Naive thymus-derived CD4-positive, alpha-beta T cell (primary cell): ENCODE measurements around the gene SHB. TPM values are rescaled to one million over a fixed set of nuclear protein-coding genes. Genes with fewer than 3 reads are reported as not detected.

ENCODE experiments used
- ATAC-seq: fragments of 150-1000 bp; cut with Tn5 transposase; 2 replicates; pipeline ENCODE4 v1.10.0; 2021; ENCODE audit warnings: mild to moderate bottlenecking, moderate library complexity
- CTCF ChIA-PET: fragments of 350-600 bp; sonication (Branson Sonifier 250); formaldehyde crosslinking; loops from one replicate; lab custom pipeline; 2021; ENCODE audit warnings: antibody characterized with exemption; lab: Charles Lee
- POLR2A ChIA-PET: fragments of 350-600 bp; sonication (Branson Sonifier 250); formaldehyde crosslinking; loops from one replicate; lab custom pipeline; 2021; ENCODE audit warnings: antibody characterized with exemption, inconsistent platforms; lab: Charles Lee
- DNase-seq, 9 donors: peaks; one replicate each; pipeline versions ENCODE4 v3.0.0 to v3.0.0-alpha.2; 2020 to 2022; ENCODE audit warnings: mixed read lengths in 1 of 9
- H3K27ac ChIP-seq: one replicate; pipeline ENCODE4 v1.7.0; 2013; ENCODE audit warnings: mild to moderate bottlenecking, low read depth, low read length, moderate library complexity
- H3K27me3 ChIP-seq, 2 donors: one replicate each; pipeline ENCODE4 v1.7.0; 2013; ENCODE audit warnings: low read length in 2 of 2, mild to moderate bottlenecking in 2 of 2, moderate library complexity in 2 of 2; ENCODE audit not compliant: control insufficient read depth in 2 of 2, insufficient read depth in 2 of 2
- H3K36me3 ChIP-seq, 3 experiments: 1 replicate in 2 of 3; 2 replicates in 1 of 3; pipeline ENCODE4 v1.7.0; 2013; ENCODE audit warnings: low read length in 3 of 3, mild to moderate bottlenecking in 3 of 3, moderate library complexity in 1 of 3; ENCODE audit not compliant: insufficient read depth in 3 of 3, control insufficient read depth in 2 of 3
- H3K4me1 ChIP-seq, 2 donors: one replicate each; pipeline ENCODE4 v1.7.0; 2013; ENCODE audit warnings: low read length in 2 of 2, mild to moderate bottlenecking in 2 of 2, moderate library complexity in 1 of 2; ENCODE audit not compliant: control insufficient read depth in 2 of 2, insufficient read depth in 2 of 2
- H3K4me3 ChIP-seq: 2 replicates; pipeline ENCODE4 v1.7.0; 2013; ENCODE audit warnings: mild to moderate bottlenecking, low read length
- H3K9me3 ChIP-seq, 3 experiments: 1 replicate in 2 of 3; 2 replicates in 1 of 3; pipeline ENCODE4 v1.7.0; 2013; ENCODE audit warnings: low read length in 3 of 3; ENCODE audit not compliant: control insufficient read depth in 2 of 3
- H3K27ac Mint-ChIP-seq, 9 donors: one replicate each; pipeline ENCODE4 v1.8.0; 2020 to 2022; ENCODE audit warnings: mixed read lengths in 9 of 9, mild to moderate bottlenecking in 8 of 9, moderate library complexity in 5 of 9, inconsistent platforms in 2 of 9
- H3K27me3 Mint-ChIP-seq, 5 donors: one replicate each; pipeline ENCODE4 v1.8.0; 2021 to 2022; ENCODE audit warnings: mixed read lengths in 5 of 5, mild to moderate bottlenecking in 1 of 5
- H3K36me3 Mint-ChIP-seq, 5 donors: one replicate each; pipeline ENCODE4 v1.8.0; 2020 to 2022; ENCODE audit warnings: mixed read lengths in 5 of 5, mild to moderate bottlenecking in 3 of 5, inconsistent platforms in 1 of 5
- H3K4me1 Mint-ChIP-seq, 7 donors: one replicate each; pipeline ENCODE4 v1.8.0; 2020 to 2022; ENCODE audit warnings: mixed read lengths in 7 of 7, mild to moderate bottlenecking in 3 of 7, inconsistent platforms in 1 of 7
- H3K4me3 Mint-ChIP-seq, 10 donors: one replicate each; pipeline ENCODE4 v1.8.0; 2020 to 2022; ENCODE audit warnings: mild to moderate bottlenecking in 10 of 10, mixed read lengths in 10 of 10, moderate library complexity in 6 of 10, inconsistent platforms in 2 of 10
- H3K9me3 Mint-ChIP-seq, 11 donors: one replicate each; pipeline ENCODE4 v1.8.0; 2020 to 2022; ENCODE audit warnings: mixed read lengths in 11 of 11, mild to moderate bottlenecking in 4 of 11, inconsistent platforms in 1 of 11, moderate library complexity in 1 of 11
- intact Hi-C, 2 donors: fragments of 100-400 bp; cut with micrococcal nuclease; formaldehyde crosslinking; loops; one replicate each; pipeline ENCODE4 v1.15.1; 2023
- polyA plus RNA-seq, 2 donors: library from polyadenylated mRNA; unstranded; fragments of 300-500 nt; fragmentation: Illumina TruSeq; gene quantifications; one replicate each; pipeline ENCODE4 v1.2.3, GENCODE V29; 2021
- total RNA-seq, 6 experiments: library from RNA in 5 of 6; stranded (reverse) in 5 of 6; gene quantifications; 1 replicate in 5 of 6; 2 replicates in 1 of 6; pipeline ENCODE4 v1.2.3 and lab custom pipeline; 2021 to 2026

The SHB gene
- total and polyA plus RNA-seq, 7 experiments from 2014 or later: 0.15 to 2.0 (median 0.68) TPM

- DNase-seq (no peak), ATAC-seq (no peak)
- H3K4me1 Mint-ChIP-seq: peaks cover 6 to 31% (median 29%) of the 10 kb centered on the region in 7 donors
- Histone ChIP-seq H3K36me3 (peaks cover 0 to 3% (median 0%) of the 10 kb centered on the region in 3 experiments), H3K4me1 (peaks cover 6 to 18% of the 10 kb centered on the region in 2 donors), H3K27ac (no peak overlapping the region), H3K4me3 (no peak overlapping the region), H3K9me3 (no peaks in the 10 kb centered on the region), H3K27me3 (no peaks in the 10 kb centered on the region)
- peak overlapping the region in 4 of 9 donors; percentile 6 to 71 (median 33) for H3K27ac Mint-ChIP-seq
- peaks cover 0 to 2% (median 0%) of the 10 kb centered on the region in 11 donors for H3K9me3 Mint-ChIP-seq
- intact Hi-C loops: loop anchor here in 1 of 2 donors (5.0 kb wide), 1 partner anchor 584 kb away; the partner anchor contains the start of gene POLR1E
- H3K27me3 Mint-ChIP-seq: peaks cover 2 to 38% (median 3%) of the 10 kb centered on the region in 5 donors
- ChIA-PET CTCF (interaction anchor here (0.9 kb wide), 1 partner anchor 158 kb away, joined by 3 read pairs; no protein-coding TSS in a partner anchor), POLR2A (interaction anchor here (0.6 to 0.8 kb wide), 2 partner anchors 161 to 578 kb away, joined by 3 to 4 read pairs; no protein-coding TSS in a partner anchor)
- no peaks in the 10 kb centered on the region for H3K36me3 Mint-ChIP-seq
- peak overlapping the region in 3 of 10 donors; percentile 13 to 60 (median 50) for H3K4me3 Mint-ChIP-seq
Measured at GRCh38 chr9:38071470-38072134, 2.6 kb upstream of the SHB start.

- Histone ChIP-seq H3K4me3 (peak overlapping the region; percentile 54), H3K36me3 (peaks cover 0 to 3% (median 0%) of the 10 kb centered on the region in 3 experiments), H3K4me1 (peaks cover 6 to 18% of the 10 kb centered on the region in 2 donors), H3K27ac (no peak overlapping the region), H3K27me3 (no peaks in the 10 kb centered on the region), H3K9me3 (no peaks in the 10 kb centered on the region)
- DNase-seq: peak in 7 of 9 donors; percentile 5 to 28 (median 17)
- ChIA-PET CTCF (interaction anchor here (0.6 kb wide), 1 partner anchor 601 kb away, joined by 3 read pairs; no protein-coding TSS in a partner anchor), POLR2A (interaction anchor here (1.8 kb wide), 1 partner anchor 164 kb away, joined by 6 read pairs; the partner anchor contains the start of gene SLC25A51)
- Mint-ChIP-seq H3K36me3 (no peaks in the 10 kb centered on the region), H3K9me3 (no peaks in the 10 kb centered on the region), H3K4me3 (peak overlapping the region; percentile 83 to 96 (median 87)), H3K4me1 (peaks cover 5 to 39% (median 33%) of the 10 kb centered on the region in 7 donors), H3K27me3 (peaks cover 0 to 58% (median 0%) of the 10 kb centered on the region in 5 donors), H3K27ac (peak overlapping the region in 5 of 9 donors; percentile 42 to 72 (median 57))
- intact Hi-C loops: loop anchor here (2.0 to 10.0 kb wide), 9 partner anchors 56 to 603 kb away; partner anchors contain the start of genes TOMM5 (in 2 of the 2), ALDH1B1 (in 1 of the 2), SLC25A51 (in 1 of the 2) and TRMT10B (in 1 of the 2)
- no peak for ATAC-seq
Measured at GRCh38 chr9:38067859-38068681, 957 bp downstream of the SHB start.

DNA sequence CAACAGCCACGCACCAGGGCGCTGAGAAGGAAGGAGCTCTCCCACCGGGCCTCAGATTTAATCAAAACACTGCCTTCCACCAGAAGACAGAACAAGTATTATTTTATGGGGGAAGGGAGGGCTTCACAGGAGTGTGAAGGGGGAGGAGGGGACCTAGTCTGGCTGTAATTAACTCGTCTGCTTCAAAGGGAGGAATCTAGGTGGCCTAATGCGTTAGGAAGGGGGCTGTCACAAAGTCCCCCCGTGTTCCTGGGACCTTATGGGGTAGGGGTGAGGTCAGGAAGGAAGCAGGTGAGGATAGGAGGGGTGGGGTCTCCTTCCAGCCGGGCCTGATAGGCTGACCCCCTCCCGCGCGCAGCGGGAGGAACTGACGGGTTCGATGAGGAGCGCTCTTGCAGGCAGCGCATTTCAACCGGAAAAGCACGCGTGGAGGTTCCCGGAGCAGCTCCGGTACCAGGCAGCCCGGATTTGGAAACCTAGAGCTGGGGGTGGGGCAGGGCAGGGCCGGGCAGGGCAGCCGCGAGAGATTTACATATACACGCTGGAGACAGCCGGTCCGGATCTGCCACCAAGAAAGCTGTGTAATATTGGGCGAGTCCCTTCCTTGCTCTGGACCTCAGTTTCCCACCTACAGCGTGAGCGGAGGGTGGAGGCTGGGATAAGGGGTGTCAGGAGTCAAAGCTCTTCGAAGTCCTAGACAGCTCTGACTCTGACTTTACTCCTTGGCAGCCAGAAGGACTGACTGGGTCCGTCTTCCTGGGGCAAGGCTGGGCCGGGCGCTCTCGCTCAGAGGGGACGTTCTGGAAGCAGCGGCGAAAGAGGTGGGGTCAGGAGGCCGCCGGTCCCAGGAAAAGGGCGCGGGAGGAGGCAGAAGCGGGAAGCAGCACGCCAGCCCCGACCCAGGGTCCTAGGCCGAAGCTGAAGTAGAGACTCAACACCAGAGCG, 1.8 kb downstream of the SHB start:
- Histone ChIP-seq H3K9me3 (no peaks in the 10 kb centered on the region), H3K27ac (no peak overlapping the region), H3K36me3 (peaks cover 0 to 3% (median 0%) of the 10 kb centered on the region in 3 experiments), H3K27me3 (no peaks in the 10 kb centered on the region), H3K4me3 (peak overlapping the region; percentile 54), H3K4me1 (peaks cover 6 to 18% of the 10 kb centered on the region in 2 donors)
- DNase-seq (peak in 7 of 9 donors; percentile 10 to 30 (median 22)), ATAC-seq (no peak)
- CTCF ChIA-PET: interaction anchor here (1.4 kb wide), 1 partner anchor 153 kb away, joined by 3 read pairs; no protein-coding TSS in a partner anchor
- H3K9me3 Mint-ChIP-seq: no peaks in the 10 kb centered on the region
- H3K4me3 Mint-ChIP-seq: peak overlapping the region; percentile 83 to 96 (median 87)
- peak overlapping the region in 8 of 9 donors; percentile 23 to 87 (median 61) for H3K27ac Mint-ChIP-seq
- H3K36me3 Mint-ChIP-seq: no peaks in the 10 kb centered on the region
- H3K27me3 Mint-ChIP-seq: peaks cover 0 to 58% (median 0%) of the 10 kb centered on the region in 5 donors
- peaks cover 5 to 39% (median 33%) of the 10 kb centered on the region in 7 donors for H3K4me1 Mint-ChIP-seq
- intact Hi-C loops: loop anchor here (5.0 to 10.0 kb wide), 6 partner anchors 55 to 602 kb away; partner anchors contain the start of genes ALDH1B1 (in 1 of the 2), TOMM5 (in 1 of the 2), TRMT10B (in 1 of the 2) and ZBTB5 (in 1 of the 2)
- POLR2A ChIA-PET: no interaction called here

DNA sequence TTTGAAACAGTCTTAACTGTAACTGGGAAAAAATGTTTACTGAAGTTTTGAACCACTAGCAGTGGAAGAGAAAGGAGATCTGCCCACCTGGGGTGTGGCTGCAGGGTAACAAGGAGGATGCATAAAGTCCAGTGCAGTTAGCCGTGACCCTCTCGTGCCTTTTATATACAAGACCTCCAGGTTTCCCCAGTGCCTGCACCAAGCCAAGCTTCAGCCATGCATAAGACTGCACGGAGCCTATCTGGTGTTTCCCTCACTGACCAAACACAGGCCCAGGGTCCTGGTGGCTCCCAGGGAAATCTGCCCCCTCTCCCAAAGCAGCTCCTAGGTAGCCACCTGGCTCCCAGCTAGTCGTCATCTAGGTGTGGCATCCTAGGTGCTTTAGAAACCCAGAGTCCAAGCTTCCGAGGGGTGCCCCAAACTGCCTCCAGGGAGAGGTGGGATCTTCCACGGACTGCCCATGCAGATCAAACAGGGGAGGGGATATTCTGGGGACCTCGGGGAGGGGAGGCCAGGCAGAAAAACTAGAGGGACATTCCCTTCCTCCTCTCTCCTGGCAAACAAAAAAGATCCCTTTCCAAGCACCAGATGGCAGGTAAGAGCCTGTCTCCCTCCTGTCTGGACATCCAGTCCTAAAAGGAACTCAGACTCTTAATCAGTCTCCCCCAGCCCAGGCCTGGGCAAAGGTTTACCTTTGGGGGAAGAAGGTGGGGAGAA, 2.7 kb downstream of the SHB start:
- peak overlapping the region in 5 of 9 donors; percentile 16 to 75 (median 65) for H3K27ac Mint-ChIP-seq
- Histone ChIP-seq H3K36me3 (peaks cover 0 to 3% (median 0%) of the 10 kb centered on the region in 3 experiments), H3K9me3 (no peaks in the 10 kb centered on the region), H3K27ac (no peak overlapping the region), H3K27me3 (no peaks in the 10 kb centered on the region), H3K4me3 (no peak overlapping the region), H3K4me1 (peaks cover 6 to 18% of the 10 kb centered on the region in 2 donors)
- H3K4me3 Mint-ChIP-seq: peak overlapping the region; percentile 83 to 96 (median 87)
- DNase-seq: no peak
- H3K36me3 Mint-ChIP-seq: no peaks in the 10 kb centered on the region
- H3K27me3 Mint-ChIP-seq: peaks cover 0 to 52% (median 0%) of the 10 kb centered on the region in 5 donors
- POLR2A ChIA-PET: no interaction called here
- CTCF ChIA-PET: interaction anchor here (1.4 kb wide), 1 partner anchor 153 kb away, joined by 3 read pairs; no protein-coding TSS in a partner anchor
- H3K4me1 Mint-ChIP-seq: peaks cover 5 to 38% (median 30%) of the 10 kb centered on the region in 7 donors
- no peaks in the 10 kb centered on the region for H3K9me3 Mint-ChIP-seq
- intact Hi-C loops: loop anchor here (5.0 to 10.0 kb wide), 6 partner anchors 54 to 602 kb away; partner anchors contain the start of genes ALDH1B1 (in 1 of the 2), TOMM5 (in 1 of the 2), TRMT10B (in 1 of the 2) and ZBTB5 (in 1 of the 2)
- no peak for ATAC-seq
